PFSK-1 (cell line): ENCODE data around the gene ORMDL3.

ENCODE experiments used
- POLR2AphosphoS5 ChIP-seq: IDR thresholded peaks from 2 replicates; pipeline ENCODE4 v1.6.1; 2012; ENCODE audit warnings: low read depth, mild to moderate bottlenecking, control low read depth, low read length, moderate library complexity
- REST ChIP-seq, 2 experiments: IDR thresholded peaks; 2 replicates each; pipeline versions ENCODE4 v1.6.1 to v1.8.0; 2011 to 2012; ENCODE audit warnings: low read depth in 2 of 2, low read length in 2 of 2, control low read depth in 1 of 2, inconsistent platforms in 1 of 2, mild to moderate bottlenecking in 1 of 2, moderate library complexity in 1 of 2; ENCODE audit not compliant: insufficient read depth in 1 of 2
- SIN3A ChIP-seq: IDR thresholded peaks from 2 replicates; pipeline ENCODE4 v1.6.1; 2012; ENCODE audit warnings: mild to moderate bottlenecking, low read length, moderate library complexity, borderline replicate concordance; ENCODE audit not compliant: insufficient read depth
- TAF1 ChIP-seq: IDR thresholded peaks from 2 replicates; pipeline ENCODE4 v1.6.1; 2012; ENCODE audit warnings: low read length, control low read depth, borderline replicate concordance; ENCODE audit not compliant: insufficient read depth

GRCh38 chr17:39934324-39934723, 6.9 kb upstream of the ORMDL3 start:
- no peak for TF ChIP-seq POLR2AphosphoS5
- TF ChIP-seq TAF1: no peak
- no peak for TF ChIP-seq SIN3A
- no peak for TF ChIP-seq REST (IDR thresholded peaks at IDR 0.05; ENCODE audit: insufficient read depth in 1 of 2, low read depth in 2 of 2, low read length in 2 of 2)
